HG02970 (cell line): ENCODE measurements around the gene STXBP5L.
"Not testable (repeated sequence)": the region's sequence is repeated elsewhere in the genome, so short reads cannot be mapped to it uniquely, and the experiment has no call there.

Experiments used
- ATAC-seq: cut with Tn5 transposase; IDR thresholded peaks from one replicate; pipeline ENCODE4 v1.9.1; 2021; ENCODE audit warnings: mild to moderate bottlenecking, moderate library complexity, moderate number of reproducible peaks; ENCODE audit not compliant: unreplicated experiment, low FRiP score

Gene STXBP5L

GRCh38 chr3:121414924-121415323 is 506.9 kb downstream of the STXBP5L start:
- ATAC-seq: no peak

- no peak for ATAC-seq
Measured at GRCh38 chr3:121418182-121418581, 510.2 kb downstream of the STXBP5L start.

GRCh38 chr3:121424549-121424948 is 516.5 kb downstream of the STXBP5L start:
- ATAC-seq: no peak

- no peak for ATAC-seq
Measured at GRCh38 chr3:121430664-121431215, 522.7 kb downstream of the STXBP5L start.

- ATAC-seq: no peak
Measured at GRCh38 chr3:121431726-121432517, 523.9 kb downstream of the STXBP5L start.

- no peak for ATAC-seq
Measured at GRCh38 chr3:121436074-121436473, 528.1 kb downstream of the STXBP5L start.

GRCh38 chr3:121436641-121437040 is 528.6 kb downstream of the STXBP5L start:
- no peak for ATAC-seq

- no peak for ATAC-seq
Measured at GRCh38 chr3:121443456-121443855, 535.5 kb downstream of the STXBP5L start.

GRCh38 chr3:121451752-121452151 is 543.7 kb downstream of the STXBP5L start:
- ATAC-seq: not testable (repeated sequence)

GRCh38 chr3:121462565-121462964 is 554.6 kb downstream of the STXBP5L start:
- ATAC-seq: no peak

- ATAC-seq: no peak
Measured at GRCh38 chr3:121463745-121464144, 555.7 kb downstream of the STXBP5L start.

- no peak for ATAC-seq
Measured at GRCh38 chr3:121467085-121467484, 559.1 kb downstream of the STXBP5L start.

GRCh38 chr3:121473001-121473400 is 565.0 kb downstream of the STXBP5L start:
- no peak for ATAC-seq
